ENCODE results near the gene SNTG2. TPM values are rescaled to one million over a fixed set of nuclear protein-coding genes. Genes with fewer than 3 reads are reported as not detected.

SNTG2 gene
- polyA plus RNA-seq, 1 experiment = 0.06 TPM

- Histone ChIP-seq H3K27me3 (ENCODE audit: control insufficient read depth, insufficient read depth, low read length) (no peaks in the 10 kb centered on the region), H3K9me3 (ENCODE audit: control insufficient read depth, insufficient read depth, low read length) (peaks cover 6% of the 10 kb centered on the region), H3K4me3 (ENCODE audit: low read depth, low read length) (no peak overlapping the region), H3K27ac (ENCODE audit: low read depth, low read length) (no peak overlapping the region)
- CTCF ChIA-PET = no interaction called here
- no peak for DNase-seq (ENCODE audit: low read depth, low spot score)
- no peak for TF ChIP-seq CTCF (IDR thresholded peaks at IDR 0.05; ENCODE audit: low read depth, low read length)
- POLR2A ChIA-PET = no interaction called here
Observed at GRCh38 chr2:1324884-1325283, 374.2 kb downstream of the SNTG2 start.

- Histone ChIP-seq H3K27me3 (ENCODE audit: control insufficient read depth, insufficient read depth, low read length) (no peaks in the 10 kb centered on the region), H3K4me3 (ENCODE audit: low read depth, low read length) (no peak overlapping the region), H3K27ac (ENCODE audit: low read depth, low read length) (no peak overlapping the region), H3K9me3 (ENCODE audit: control insufficient read depth, insufficient read depth, low read length) (peaks cover 3% of the 10 kb centered on the region)
- ChIA-PET CTCF (no interaction called here), POLR2A (no interaction called here)
- DNase-seq (ENCODE audit: low read depth, low spot score) = no peak
- TF ChIP-seq CTCF (IDR thresholded peaks at IDR 0.05; ENCODE audit: low read depth, low read length) = no peak
Observed at GRCh38 chr2:1328684-1329083, 378.0 kb downstream of the SNTG2 start.

GRCh38 chr2:1339388-1340140, 388.9 kb downstream of the SNTG2 start:
- no peak for DNase-seq (ENCODE audit: low read depth, low spot score)
- CTCF ChIA-PET = no interaction called here
- no peaks in the 10 kb centered on the region for H3K27me3 ChIP-seq (ENCODE audit: control insufficient read depth, insufficient read depth, low read length)
- TF ChIP-seq CTCF (IDR thresholded peaks at IDR 0.05; ENCODE audit: low read depth, low read length) = no peak
- H3K27ac ChIP-seq (ENCODE audit: low read depth, low read length) = no peak overlapping the region
- no peaks in the 10 kb centered on the region for H3K9me3 ChIP-seq (ENCODE audit: control insufficient read depth, insufficient read depth, low read length)
- POLR2A ChIA-PET = no interaction called here
- H3K4me3 ChIP-seq (ENCODE audit: low read depth, low read length) = no peak overlapping the region

DNA sequence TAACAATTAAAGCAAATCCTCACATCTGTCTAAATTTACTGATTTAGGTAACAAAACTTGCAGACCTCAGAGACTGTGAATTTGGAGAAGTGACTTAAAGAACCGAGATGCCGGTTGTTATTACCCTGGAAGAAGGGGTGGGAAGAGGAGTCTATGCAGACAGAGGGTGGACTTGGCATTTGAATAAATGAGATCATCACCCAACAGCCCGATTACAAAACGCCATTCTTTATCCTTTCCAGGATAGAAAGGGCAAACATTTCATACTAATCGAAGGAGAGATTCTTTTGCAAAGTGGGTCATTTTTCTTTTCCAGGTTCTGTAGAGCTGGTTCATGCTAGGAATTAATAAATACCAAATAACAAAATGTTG, 389.5 kb downstream of the SNTG2 start:
- Histone ChIP-seq H3K4me3 (ENCODE audit: low read depth, low read length) (no peak overlapping the region), H3K27ac (ENCODE audit: low read depth, low read length) (no peak overlapping the region), H3K27me3 (ENCODE audit: control insufficient read depth, insufficient read depth, low read length) (no peaks in the 10 kb centered on the region), H3K9me3 (ENCODE audit: control insufficient read depth, insufficient read depth, low read length) (no peaks in the 10 kb centered on the region)
- ChIA-PET CTCF (no interaction called here), POLR2A (no interaction called here)
- no peak for DNase-seq (ENCODE audit: low read depth, low spot score)
- no peak for TF ChIP-seq CTCF (IDR thresholded peaks at IDR 0.05; ENCODE audit: low read depth, low read length)

DNA sequence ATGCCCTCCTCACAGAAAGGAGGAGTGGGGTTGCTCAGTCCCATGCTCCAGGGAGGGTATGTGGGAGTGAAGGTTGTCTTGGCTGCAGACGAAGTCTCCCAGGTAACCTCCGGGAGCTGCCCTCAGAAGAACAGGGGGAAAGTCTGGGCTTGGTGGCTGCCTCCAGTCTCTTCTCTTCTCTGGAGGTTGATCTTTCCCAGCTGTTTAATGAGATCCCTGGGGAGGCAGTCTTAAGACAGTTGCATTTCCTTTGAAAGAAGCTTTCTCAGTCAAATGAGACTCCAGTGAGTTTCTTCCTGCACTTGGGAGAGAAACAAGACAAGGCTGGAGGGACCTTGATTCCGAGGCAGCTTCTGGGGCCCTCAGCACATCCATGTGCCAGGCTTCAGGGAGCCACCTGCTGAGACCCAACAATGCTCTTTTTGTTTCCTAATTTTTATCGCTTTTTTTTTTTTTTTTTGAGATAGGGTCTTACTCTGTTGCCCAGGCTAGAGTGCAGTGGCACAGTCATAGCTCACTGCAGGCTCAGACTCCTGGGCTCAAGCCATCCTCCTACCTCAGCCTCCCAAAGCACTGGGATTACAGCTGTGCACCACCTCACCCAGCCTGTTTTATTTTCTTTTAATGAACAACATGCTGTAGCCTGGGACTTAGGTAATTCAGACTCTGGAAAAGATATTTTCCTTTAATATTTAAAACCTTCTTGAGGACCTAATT, 390.9 kb downstream of the SNTG2 start:
- CTCF ChIA-PET = no interaction called here
- H3K27me3 ChIP-seq (ENCODE audit: control insufficient read depth, insufficient read depth, low read length) = no peaks in the 10 kb centered on the region
- no peak overlapping the region for H3K27ac ChIP-seq (ENCODE audit: low read depth, low read length)
- no peak overlapping the region for H3K4me3 ChIP-seq (ENCODE audit: low read depth, low read length)
- TF ChIP-seq CTCF (IDR thresholded peaks at IDR 0.05; ENCODE audit: low read depth, low read length) = no peak
- POLR2A ChIA-PET = no interaction called here
- no peak for DNase-seq (ENCODE audit: low read depth, low spot score)
- H3K9me3 ChIP-seq (ENCODE audit: control insufficient read depth, insufficient read depth, low read length) = peaks cover 6% of the 10 kb centered on the region
